HuH-7.5 (cell line): ENCODE data around the gene ARCN1.
"Not testable (repeated sequence)": the region's sequence is repeated elsewhere in the genome, so short reads cannot be mapped to it uniquely, and the experiment has no call there.

Source experiments
- DNase-seq: peaks from one replicate; pipeline ENCODE4 v3.0.0; 2011; ENCODE audit warnings: low spot score

Gene ARCN1

DNA sequence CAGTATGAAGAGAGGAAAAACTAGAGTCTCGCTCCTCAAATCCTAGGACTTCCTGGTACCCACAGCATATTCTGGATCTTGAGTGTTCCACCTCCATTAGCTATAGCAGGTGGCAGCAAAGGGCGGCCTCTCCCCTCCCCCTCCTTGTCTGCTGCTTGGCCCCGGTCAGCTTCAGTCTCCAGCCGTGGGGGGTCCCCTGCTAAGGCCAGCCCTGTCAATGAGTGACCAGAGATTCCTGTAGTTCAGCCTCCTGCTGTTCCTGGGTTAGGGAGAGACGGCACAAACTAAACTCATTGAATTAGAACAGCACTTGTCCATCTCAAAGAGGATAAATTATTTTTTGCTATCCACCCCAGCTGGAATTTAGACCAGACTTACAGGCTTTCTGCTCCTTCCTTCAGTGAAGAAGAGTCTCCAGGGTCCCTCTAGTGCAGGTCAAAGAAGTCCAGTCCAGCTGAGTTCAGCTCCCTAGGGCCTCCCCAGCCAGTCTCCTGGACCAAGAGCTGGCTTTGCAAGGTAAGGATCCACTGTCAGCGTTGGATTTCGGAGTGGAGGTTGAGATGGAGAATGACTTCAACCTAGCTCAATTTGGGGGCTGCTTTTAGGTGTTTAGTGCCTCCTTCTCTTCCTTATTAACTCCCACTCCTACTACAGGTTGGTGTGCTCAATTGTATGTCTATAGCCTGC is 34.1 kb downstream of the ARCN1 start:
- no peak for DNase-seq

DNA sequence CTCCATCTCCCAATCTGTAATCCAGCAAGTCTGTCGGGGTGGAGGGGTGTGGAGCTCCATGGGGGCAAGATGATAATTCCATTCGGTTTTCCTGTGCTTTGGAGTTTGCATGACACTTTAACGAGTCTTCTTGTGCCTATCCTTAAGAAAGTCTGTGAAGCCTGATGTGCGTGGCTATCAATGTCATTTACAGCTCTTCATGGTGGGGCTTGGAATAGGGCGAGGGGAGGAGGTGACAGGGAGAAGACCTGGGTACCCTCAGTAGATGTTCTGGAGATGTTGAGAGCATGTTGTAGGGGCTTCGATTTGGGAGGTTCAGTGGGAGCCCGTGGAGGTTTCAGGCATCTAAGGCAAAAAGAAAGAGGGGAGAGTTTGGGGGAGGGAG is 34.6 kb downstream of the ARCN1 start:
- DNase-seq = no peak

DNA sequence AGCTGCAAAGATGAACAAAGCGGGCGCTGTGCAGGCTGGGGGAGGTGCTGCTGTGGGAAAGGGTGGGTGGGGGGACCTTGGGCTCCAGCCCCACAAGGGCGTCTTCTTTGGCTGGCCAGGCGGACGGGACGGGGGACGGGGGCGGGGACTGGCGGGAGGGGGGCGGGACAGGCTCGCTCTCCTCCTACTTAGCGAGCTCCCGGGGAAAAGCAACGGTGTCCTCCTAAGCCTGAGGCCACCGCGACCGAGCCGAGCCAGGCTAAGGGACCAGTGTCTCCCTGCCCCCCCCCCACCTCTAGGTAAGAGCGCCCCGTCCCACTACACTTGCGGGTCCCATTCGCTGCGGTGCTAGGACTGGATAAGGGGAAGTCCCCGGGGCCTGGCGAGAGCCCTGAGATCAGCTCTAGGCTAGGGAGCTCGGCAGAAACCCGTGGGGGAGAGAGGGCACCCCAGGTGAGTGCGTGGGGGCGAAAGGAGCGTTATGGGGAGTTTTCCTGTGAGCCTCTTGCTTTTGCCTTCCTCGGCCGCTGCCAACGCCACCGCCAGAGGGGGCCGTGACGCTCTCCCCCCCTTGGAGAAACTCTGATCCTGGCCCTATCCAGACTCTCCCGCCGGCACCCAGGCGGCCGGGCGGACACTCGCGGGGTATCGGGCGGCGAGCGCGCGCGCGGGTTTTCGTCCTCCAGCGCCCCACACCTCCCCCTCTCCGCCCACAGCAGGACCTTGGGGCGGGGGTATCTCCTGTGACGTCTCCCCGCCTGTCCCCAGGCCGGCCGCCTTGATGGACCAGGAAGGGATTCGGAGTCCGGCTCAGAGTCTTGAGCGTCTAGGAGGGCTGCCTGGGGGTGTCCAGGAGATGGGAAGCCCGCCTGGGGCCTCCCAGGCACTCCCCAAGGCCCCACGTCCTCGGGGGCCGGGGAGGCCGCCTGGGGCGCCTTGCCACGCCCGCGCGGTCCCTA is 35.5 kb downstream of the ARCN1 start, which contains the start of gene PHLDB1:
TSS of gene PHLDB1 (plus strand) at position 215 of the 959 bp plus-strand sequence. CDS start 6,222 bp downstream, outside the sequence.
- DNase-seq = peak; percentile 62

DNA sequence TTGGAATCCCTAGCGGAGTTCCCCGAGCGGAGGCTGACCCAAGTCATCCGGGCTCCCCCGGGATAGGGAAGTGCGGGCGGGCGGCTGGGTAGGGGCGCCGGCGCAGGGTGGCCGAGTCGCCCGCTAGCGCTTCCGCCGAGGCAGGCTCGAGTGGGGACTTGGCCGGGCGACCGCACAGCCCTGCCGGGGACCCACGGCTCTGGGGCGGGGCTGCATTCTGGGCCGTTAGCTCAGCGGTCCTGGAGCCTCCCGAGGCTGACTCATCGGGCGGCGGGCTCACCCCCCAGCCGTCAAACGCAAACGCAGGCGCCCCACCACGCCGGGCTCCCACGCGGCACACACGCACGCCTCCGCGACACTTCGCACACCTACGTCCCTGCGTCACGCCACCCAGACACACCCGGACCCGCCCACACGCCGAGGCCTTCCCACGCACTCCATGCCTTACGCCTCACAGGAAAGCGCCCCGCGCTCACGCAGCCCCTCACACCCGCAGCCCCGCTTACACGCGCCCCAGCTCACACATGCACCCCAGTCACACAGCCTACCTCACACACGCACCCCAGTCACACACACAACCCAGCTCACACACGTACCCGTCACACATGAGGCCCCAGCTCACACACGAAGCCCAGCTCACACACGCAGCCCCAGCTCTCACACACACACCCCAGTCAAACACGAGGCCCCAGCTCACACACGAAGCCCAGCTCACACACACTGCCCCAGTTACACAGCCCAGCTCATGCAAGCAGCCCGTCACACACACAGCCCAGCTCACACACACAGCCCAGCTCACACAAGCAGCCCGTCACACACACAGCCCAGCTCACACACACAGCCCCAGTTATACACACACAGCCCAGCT is 36.4 kb downstream of the ARCN1 start:
- DNase-seq = no peak

DNA sequence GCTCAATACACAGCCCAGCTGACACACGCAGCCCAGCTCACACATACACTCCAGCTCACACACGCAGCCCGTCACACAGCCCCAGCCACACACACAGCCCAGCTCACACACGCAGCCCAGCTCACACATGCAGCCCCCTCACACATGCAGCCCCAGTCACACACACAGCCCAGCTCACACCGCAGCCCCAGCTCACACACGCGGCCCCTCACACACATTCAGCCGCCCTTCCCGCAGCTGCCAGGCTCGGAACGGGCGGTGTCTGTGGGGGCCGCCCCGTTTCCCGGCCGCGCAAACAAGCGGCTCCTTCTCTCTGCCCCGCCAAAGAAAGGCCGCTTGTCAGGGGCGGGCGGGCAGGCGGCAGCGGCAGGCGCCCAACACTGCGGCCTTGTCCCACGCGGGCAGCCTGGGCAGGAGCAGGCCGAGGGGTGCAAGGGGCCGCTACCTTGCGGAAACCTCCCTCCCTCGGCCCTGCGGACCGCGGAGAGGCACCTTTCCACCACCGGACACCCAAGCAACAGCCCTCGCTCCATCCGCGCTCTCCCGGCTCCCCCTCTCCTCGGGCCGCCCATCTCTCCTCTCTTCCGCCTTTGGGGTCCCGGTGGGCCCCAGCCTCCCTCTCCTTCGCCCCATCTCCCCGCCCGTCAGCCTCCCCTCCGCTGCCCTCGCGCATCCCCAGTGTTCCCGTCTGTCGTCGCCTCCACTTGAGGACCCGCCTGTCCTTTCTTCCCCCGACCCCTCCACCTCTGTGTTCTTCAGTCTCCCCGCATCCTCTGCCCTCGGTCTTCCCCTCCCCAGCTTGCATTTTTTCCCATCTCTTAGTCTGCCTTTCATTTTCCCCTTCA is 37.4 kb downstream of the ARCN1 start:
- no peak for DNase-seq

DNA sequence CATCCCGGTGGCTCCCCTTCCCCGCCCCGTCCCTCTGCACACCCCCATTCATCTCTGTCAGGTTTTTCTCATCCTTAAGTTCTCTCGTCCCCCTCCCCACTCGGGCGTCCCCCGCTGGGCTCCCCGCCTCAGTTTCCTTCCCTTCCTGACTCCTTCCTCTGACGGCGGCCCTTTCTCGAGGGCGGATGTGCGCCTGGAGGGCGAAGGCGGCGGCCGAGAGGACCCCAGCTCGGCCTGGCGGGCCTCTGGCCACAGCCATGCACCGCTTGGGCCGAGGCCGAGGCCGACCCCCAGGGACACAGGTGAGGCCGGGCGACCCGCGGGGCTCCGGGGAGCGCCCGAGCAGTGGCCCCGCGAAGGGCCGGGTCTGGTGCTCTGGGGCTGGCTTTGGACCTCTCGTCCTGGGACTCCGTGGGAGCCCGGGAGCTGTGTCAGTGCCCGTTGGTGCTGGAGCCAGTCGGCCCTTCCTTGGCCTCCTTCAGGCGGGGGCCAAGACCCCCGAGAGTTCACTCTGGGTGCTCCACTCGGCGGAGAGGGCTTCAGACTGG is 38.1 kb downstream of the ARCN1 start:
- no peak for DNase-seq

DNA sequence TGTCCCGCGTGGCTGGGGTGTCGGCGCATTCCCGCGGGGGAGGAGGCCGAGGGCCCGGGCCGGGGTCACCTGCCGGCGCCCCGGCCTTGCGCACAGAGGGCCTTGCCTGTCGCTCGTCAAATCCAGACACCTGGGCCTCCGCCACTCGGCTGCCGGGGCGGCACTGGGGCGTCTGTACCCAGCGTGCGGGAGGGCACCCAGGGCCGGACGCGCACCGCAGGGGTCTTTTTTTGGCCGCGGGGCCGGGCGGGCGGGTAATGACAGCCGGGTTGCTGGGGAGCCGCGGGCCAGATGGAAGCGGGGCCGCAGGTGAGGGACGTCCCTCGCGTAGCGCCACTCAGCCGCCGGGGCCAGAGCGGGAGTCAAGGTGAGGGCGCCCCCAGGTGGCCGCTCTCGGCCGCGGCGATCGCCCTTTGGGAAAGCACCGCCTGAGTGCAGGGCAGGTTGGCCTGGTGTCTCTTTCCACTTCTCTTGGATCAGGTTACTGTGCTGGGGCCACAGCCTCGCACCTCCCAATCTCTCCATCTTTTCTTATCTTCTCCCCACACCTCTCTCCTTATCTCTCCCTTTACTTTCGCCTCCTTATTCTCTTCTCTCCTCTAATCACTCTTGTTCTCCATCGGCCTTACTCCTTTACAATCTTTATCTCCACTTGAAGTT is 38.7 kb downstream of the ARCN1 start:
- peak; percentile 60 for DNase-seq

DNA sequence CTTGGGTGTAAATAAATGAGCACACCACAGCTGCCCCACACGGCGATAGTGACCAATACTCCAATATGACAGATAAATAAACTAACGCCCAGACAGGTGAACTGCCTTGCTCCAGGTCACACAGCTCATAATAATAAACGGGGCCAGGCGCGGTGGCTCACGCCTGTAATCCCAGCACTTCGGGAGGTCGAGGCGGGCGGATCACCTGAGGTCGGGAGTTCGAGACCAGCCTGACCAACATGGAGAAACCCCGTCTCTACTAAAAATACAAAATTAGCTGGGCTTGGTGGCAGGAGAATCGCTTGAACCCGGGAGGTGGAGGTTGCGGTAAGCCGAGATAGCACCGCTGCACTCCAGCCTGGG is 39.2 kb downstream of the ARCN1 start:
- not testable (repeated sequence) for DNase-seq

DNA sequence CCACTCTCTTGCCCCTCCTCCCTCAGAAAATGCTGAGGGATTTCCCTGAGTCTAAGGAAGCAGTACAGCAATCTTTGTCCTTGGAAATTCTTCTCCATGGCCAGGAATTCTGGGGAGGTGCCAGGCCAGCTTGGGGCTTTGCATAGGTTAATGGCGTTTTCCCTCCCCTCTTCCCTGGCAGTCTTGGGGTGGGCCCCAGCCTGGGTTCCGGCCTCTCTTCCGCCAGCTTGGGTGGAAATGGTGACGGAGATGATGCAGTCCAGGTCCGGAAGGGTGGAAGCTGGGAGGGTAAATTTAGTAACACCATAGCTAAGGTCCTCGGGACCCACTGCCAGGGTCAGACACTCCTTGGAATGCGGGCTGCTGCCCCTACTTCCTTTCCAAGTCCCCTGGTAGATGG is 40.2 kb downstream of the ARCN1 start:
- DNase-seq = no peak

DNA sequence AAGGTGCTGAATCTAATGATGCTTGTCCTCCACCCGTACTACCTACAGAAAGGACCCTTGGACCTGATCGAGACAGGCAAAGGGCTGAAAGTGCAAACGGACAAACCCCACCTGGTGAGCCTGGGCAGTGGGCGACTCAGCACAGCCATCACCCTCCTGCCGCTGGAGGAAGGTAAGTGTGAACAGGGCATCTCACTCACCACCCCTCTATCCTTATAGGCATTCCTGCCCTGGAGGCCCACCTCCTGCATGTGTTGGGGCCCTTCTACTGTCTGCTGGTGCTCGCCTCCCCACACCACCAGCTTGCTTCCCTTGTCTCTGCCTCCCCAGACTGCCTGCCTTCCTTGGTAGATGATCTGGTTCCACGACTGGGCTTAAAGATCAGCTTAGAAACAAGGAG is 42.3 kb downstream of the ARCN1 start:
- no peak for DNase-seq

DNA sequence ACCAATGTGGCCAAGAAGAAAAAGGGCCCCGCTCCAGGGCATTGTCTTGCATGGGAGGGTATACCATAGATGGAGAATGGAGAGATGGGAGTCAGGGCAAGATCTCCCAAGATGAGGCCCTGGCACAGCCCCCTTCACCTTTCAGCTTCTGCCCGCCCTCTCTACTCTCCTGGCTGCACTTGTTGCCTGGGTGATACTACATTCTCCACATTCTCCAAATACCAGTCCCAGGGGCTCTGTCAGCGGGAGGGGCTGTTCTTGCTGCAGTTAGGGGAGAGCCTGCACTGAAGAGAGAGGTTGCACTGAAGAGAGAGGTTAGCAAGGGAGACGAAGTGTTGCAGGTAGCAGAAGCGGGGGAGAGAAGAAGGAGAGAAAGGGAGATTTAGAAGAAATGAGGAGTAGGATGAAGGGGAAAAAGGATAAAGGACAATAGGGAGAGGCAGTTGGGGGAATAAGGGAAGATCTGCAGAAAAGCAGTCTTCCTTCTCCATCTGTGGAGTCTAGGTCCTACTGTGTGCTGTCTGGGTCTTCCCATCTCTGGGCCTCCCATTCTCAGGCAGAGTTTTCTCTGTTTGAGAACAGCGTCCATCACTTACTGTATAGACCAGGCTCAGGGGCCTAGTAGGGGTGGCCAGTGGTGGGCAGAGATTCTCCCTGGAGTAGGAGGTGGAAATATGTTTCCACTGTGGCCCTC is 43.2 kb downstream of the ARCN1 start:
- no peak for DNase-seq

DNA sequence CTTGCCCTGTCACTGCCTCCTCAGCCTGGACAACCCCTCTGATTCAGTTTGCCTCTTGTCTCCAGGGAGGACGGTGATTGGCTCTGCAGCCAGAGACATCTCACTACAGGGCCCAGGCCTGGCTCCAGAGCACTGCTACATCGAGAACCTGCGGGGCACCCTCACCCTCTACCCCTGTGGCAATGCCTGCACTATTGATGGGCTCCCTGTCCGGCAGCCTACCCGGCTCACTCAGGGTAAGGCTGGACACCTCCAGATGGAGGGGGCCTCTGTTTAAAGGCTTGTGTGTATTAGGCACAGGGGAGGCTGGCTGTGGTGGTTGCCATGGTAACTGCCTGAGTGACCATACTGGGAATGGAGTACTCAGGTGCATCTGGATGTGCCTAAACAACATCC is 43.8 kb downstream of the ARCN1 start:
- DNase-seq = no peak

DNA sequence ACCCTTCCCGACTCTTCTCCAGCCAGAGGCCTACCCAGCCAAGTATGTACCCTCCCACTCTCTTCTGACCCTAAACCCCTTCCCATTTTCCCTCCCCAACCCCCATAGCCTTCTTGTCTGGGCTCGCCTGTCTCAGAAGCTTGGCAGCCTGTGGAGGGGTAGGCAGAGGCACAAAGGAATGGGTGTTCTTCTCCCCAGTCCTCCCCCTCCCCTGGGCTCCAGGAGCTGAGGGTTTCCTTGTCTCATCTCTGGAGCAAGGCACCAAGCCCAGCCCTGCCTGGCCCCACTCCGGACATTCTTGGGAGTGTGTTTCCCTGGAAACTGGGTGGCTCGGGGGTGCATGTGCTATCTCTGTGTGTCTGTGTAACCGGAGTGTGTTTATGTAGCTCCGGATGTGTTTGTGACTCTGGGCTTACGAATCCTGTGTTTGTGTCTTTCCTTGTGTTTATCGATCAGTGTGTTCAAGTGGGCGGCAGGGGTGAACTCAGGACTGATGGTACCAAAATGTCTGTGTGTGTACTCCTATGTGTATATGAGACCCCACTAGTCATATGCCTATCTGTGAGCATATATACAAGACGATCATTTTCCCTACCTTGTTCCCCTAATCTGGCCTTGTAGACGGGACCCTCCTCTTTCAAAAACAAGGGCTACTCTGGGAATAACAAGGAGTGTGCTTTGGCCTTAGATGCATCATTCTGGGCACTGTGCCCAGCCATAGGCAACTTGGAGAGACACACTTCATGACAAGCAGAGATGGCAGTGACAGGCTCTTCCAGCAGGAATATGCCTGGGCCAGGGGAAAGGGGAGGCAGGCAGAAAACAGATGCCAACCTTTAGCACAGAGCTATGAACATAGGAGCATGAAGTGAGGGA is 46.1 kb downstream of the ARCN1 start:
- DNase-seq = no peak

DNA sequence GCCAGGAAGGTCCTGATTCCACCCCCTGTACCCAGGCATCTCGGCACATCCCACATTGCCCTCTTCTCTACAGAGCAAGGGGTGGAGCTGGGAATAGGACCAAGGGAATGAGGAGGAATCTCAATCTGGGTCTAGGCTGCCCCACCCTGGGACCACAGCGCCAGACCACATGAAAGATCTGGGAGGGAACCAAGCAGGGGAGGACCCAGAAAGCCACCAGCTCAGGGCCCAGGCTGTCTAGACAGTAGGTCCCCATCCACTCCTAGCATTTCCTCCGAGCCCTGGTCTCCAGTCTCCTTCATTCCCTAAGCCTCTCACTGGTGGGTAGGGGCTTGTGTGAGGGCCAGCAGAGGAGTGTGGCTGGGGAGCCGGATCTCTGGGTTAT is 46.8 kb downstream of the ARCN1 start:
- DNase-seq = no peak

DNA sequence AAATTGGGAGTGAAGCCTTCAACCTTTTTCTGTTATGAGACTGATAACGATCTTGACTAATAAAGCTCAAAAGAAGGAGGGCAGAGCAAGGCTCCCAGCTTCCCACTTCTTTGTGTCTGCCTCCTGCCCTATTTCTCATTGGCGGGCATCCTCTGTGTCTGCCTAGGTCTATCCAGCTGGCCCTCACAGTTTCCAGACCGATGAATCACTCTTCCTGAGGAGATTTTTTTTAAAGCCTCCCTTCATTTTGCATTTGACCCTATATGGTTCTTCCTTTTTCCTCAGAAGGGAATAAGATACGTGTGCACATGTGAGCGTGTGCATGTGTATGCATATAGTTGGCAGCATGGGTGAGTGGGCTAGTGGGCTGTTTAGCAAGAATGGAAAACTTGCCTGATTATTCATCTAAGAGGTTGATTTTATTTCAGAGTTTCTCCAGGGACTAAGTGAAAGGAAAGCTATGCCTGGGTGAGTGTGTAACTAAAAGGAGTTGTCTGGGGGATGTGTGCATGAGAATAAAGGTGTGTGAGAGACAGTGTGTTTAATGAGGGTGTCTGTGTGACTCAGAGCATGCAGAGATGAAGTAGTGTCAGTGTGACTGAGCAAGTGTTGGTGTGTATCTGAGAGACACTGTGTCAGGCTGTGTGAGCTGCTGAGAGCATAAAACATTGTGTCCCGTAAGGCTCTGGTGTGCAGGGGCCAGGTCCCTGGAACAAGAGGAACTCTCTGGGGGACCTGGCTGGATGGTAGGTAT is 47.4 kb downstream of the ARCN1 start:
- no peak for DNase-seq

DNA sequence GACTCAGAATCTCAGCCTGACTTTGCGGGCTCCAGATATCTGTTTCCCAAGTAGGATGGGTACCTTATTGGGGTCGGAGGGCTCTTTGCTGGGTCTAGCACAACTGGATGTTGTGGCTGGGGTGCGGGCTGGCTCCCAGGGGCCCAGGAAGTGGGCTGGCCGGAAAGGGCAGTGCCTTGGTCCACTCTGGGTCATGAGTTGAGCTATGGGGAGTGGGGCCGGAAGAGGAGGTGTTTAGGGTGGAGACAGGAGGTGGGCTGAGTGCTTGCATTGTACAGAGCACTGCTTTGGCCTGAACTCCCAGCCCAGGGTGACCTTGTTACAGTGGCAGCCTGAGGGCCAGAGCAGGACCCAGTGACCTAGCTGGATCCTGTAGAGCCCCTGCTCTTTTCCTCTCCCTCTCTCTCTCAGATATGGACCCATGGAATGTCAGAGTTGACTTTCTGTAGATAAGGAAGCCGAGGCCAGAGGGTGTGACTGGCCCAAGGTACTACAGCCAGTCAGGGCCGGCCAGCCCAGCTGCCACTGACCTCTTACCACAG is 48.4 kb downstream of the ARCN1 start:
- DNase-seq = no peak

DNA sequence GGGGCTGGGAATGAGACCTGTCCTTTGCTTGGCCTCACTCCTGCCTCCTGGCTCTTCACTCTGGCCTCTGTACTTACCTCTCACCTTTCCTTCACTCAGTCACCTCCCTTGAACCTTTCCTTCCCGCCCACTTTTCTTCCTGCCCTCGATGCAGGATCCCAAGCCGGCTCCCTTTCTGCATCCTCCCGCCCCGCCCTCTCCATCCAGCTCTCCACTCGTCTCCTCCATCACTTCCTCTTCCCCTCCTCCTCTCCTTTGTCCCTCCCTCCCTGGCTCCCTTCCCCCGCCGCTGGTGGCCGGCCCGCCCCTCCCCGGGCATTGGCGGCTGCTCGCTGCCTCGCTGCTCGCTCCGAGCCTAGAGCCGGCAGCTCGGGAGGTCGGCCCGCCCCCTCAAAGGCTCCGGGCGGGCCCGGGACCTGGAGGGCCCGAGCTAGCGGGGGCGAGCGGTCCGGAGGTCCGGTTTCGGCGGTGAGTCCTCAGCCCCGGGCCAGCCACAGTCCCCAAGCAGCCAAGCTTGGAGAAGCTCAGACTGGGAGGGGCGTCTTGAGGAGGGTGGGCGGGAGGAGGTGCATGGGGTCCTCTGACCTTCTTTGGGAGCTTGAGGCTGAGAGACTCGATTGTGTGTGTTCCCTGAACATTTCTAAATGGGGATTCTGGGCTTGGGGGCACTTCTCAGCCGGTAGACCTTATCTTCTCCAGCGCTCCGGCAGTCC is 49.0 kb downstream of the ARCN1 start:
- DNase-seq = peak; percentile 73
